GM12873 (cell line): Measurements from ENCODE around the gene PRICKLE2.

Experiments used
- TF ChIP-seq, protein P1 (sequence below): IDR thresholded peaks from 2 replicates; pipeline ENCODE4 v1.5.1; 2012; ENCODE audit warnings: low read depth, mild to moderate bottlenecking, moderate library complexity, low read length, control low read depth; ENCODE audit not compliant: insufficient read depth; ENCODE audit errors: missing control alignments

The PRICKLE2 gene

DNA sequence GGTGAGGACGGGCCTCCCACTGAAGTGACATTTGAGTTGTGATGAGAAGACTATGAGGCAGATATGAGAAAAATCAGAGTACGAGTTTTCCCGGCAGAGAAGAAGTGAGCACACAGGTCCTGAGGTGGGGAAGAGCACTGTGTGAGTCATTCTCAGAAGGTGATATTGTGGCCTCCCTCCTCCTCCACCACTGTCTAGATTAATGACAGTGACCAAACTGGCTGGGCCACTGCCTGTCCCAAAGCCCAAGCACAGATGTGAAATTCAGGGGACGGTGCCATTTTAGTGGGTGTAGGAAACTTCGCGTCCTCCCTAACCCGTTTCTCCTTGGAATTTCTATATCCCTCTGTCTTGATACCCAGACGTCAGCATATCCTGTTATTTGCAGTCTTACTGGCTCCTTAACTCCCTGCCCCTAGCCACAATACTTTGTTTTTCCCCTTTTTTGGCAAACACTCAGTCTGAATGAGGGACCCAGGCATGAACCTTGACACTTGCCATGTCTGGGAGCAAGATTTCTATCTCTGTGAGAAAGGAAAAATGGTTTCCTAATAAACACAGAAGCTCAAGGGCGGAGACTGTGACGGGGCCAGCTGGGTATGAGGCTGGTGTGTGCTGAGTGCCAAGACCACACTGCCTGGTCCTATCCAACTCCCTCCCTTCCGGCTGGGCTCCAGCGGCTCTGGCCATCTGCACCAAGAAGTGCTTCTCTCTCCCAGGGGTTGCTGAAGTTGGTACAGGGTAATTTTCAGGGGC, 15.2 kb downstream of the PRICKLE2 start:
- TF ChIP-seq, protein P1, sequence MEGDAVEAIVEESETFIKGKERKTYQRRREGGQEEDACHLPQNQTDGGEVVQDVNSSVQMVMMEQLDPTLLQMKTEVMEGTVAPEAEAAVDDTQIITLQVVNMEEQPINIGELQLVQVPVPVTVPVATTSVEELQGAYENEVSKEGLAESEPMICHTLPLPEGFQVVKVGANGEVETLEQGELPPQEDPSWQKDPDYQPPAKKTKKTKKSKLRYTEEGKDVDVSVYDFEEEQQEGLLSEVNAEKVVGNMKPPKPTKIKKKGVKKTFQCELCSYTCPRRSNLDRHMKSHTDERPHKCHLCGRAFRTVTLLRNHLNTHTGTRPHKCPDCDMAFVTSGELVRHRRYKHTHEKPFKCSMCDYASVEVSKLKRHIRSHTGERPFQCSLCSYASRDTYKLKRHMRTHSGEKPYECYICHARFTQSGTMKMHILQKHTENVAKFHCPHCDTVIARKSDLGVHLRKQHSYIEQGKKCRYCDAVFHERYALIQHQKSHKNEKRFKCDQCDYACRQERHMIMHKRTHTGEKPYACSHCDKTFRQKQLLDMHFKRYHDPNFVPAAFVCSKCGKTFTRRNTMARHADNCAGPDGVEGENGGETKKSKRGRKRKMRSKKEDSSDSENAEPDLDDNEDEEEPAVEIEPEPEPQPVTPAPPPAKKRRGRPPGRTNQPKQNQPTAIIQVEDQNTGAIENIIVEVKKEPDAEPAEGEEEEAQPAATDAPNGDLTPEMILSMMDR: no peak

DNA sequence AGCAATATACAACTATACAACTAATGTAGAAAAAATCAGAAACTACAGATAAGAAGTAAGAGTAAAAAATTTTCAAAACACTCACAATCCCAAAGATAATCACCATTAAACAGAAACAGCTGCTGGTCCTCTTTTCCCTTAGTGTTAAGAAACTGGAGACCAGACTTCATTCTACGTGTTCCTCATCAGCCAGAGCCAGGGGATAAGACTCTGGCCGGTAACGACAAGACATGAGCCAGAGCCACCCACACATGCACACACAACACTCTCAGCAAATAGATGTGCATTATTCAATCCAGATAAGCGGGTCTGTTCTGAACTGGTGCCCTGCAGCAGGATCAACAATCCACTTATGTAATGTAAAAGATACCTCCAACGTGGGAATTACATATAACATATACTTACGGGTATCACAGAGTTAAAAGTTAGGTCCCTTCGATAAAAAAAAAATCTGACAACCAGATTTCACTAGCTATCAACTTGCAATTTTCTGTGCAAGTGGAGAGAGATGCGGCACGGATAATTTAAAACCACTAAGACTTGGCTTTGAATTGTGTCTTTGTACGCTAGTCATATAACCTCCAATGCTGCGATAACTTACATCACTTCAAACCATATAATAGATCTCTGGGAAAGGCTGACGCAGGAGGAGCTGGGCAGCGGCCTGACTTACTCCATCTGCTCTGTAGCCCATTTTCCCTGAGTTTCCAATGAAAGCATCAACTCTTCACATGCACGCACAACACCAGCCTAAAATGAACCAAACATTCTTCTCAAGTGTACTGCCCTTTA, 17.8 kb downstream of the PRICKLE2 start:
- TF ChIP-seq, protein P1: no peak

DNA sequence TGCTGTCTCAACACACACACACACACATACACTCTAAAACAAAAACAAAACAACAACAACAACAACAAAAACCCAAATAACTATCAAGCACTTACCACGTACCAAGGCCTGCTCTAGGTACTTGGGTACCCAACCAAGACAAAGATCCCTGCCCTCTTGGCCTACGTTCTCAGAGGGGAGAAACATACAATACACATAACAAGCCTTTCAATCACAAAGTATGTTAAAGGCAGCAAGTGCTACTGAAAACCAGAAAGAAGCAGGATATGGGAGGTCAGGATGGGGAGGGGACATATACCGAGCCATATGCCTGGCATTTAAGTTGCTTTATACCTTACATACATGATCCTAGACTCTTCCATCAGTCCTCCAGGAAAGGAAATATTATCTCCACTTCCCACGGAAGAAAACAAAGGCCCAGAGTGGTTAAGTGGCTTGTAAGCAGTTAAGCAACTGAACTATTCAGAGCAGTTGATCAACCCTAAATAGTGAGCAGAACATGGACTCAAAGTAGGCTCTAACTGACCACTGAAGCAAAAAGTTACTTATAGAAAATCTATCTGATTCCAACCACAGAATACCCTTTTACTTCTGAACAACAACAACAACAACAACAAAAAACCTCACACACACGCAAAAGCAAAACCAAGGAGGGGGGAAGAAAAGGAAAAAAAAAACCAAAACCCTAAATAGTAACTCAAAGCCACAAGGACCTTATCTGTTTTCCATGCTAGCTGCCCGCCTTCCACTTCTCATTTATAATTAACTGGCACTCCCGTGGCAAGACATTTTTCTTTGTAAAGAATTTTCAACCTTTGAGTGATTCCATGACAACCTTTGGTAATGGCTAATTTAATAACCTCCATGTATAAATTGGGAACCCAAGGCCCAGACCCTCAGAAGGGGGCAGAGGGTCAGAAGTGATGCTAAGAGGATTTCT, 21.0 kb downstream of the PRICKLE2 start:
- TF ChIP-seq, protein P1: no peak

DNA sequence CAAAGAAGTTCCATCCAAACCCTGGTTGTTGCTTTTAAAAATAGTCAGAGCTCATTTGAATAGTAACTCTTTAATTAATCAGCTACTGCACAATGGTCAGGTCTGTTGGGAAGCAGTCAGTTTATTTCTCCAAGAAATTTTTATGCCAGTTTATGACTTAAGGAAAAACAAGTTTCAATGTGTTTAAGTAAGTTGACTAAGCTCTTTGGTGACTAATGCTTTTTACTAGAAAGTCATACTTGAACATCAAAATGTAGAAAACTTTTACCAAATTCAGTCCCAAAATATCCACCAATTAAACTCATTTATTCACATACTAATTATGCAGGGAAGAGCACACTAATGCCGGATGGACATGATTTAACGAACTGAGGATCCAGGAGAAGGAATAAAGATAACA, 22.1 kb downstream of the PRICKLE2 start:
- TF ChIP-seq, protein P1: no peak

DNA sequence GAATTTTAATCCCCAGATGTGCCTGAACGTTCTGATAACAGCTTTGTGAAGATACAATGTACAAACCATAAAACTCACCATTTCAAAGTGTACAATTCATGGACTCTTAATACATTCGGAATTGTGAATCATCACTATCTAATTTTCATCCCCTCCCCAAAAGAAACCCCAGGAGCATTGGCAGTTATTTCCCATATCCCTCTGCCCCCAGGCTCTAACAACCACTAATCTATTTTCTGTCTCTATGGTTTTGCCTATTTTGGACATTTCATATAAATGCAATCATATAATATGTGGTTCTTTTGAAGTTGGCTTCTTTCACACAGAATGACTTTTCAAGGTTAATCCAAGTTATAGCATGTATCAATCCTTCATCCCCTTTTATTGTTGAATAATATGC, 25.3 kb downstream of the PRICKLE2 start:
- TF ChIP-seq, protein P1: no peak

DNA sequence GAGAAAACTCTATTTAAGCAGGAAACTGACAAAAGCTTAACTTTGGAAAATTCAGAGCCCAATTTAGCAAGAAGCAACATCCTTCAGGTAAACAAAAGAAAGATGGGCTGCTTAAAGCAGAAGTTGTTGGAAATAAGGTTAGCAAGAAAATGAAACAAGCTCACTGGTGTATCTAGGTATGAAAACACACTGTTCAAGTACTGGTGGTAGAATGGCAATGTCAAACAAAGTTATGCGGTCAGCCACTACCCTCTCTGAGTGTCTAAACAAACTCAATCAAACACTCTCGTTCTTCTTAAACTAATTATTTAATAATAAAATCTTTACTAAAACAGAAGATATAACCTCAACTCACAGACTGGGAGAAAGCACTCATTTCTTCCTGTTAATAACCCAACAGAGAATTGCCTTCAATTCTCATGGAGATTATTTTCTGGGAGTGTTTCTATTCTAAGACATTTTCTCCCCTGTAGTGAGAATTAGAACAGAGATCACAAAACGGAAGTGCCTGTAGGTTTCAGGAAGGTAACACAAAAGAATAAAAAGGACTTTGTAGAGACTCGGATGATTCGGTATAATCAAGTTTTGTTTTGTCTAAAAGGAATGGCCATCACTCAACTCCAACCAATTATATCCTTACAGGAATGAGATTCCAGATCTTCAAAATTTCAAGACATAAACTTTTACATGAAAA, 28.9 kb downstream of the PRICKLE2 start:
- TF ChIP-seq, protein P1: no peak
